GM12878 (cell line): ENCODE results near the gene MLPH. TPM values are rescaled to one million over a fixed set of nuclear protein-coding genes. Genes with fewer than 3 reads are reported as not detected.

Experiments used
- ATAC-seq: fragments of 200-7000 bp; cut with Tn5 transposase; 3 replicates; pipeline ENCODE4 v1.9.1; 2020; ENCODE audit warnings: mild to moderate bottlenecking, moderate library complexity
- BruUV-seq: library from RNA; stranded (reverse); fragments of 400-500 nt; replicated peaks from 2 replicates; lab custom pipeline; 2021; lab: Mats Ljungman, UMichigan
- CTCF ChIA-PET: fragments of 300-600 bp; sonication (Branson Sonifier 250); formaldehyde crosslinking; extraction: SDS; loops from one replicate; lab custom pipeline; 2021; ENCODE audit warnings: inconsistent platforms; lab: Yijun Ruan, JAX
- POLR2A ChIA-PET: fragments of 350-600 bp; formaldehyde crosslinking; extraction: SDS; loops from one replicate; lab custom pipeline; 2021; ENCODE audit warnings: inconsistent platforms; lab: Charles Lee
- RAD21 ChIA-PET: fragments of 300-600 bp; sonication (Branson Sonifier 250); formaldehyde crosslinking; loops from one replicate; lab custom pipeline; 2023; ENCODE audit warnings: antibody characterized with exemption; ENCODE audit not compliant: unreplicated experiment; lab: Charles Lee
- SMC1A ChIA-PET: fragments of 300-600 bp; sonication (Branson Sonifier 250); formaldehyde crosslinking; loops from one replicate; lab custom pipeline; 2023; ENCODE audit not compliant: unreplicated experiment, uncharacterized antibody; lab: Charles Lee
- DNase-seq: peaks from one replicate; pipeline ENCODE4 v3.0.0-alpha.2; 2011; ENCODE audit warnings: low read depth, low spot score
- FAIRE-seq: peaks from 3 replicates; lab custom pipeline; 2011; peaks lifted over from hg19 to GRCh38; lab: Jason Lieb, UNC
- H2AFZ ChIP-seq: 2 replicates; pipeline ENCODE4 v1.6.0; 2011; ENCODE audit warnings: low read depth, low read length, control low read depth; ENCODE audit not compliant: control insufficient read depth
- H3K27ac ChIP-seq: 2 replicates; pipeline ENCODE4 v1.5.1; 2011; ENCODE audit warnings: control low read depth; ENCODE audit not compliant: control insufficient read depth, insufficient read depth
- H3K27me3 ChIP-seq, 2 experiments: replicated peaks in 1 of 2; 2 replicates each; pipeline versions ENCODE4 v1.6.0 to v1.6.1; 2011; ENCODE audit warnings: low read length in 1 of 2; ENCODE audit not compliant: control insufficient read depth in 2 of 2, insufficient read depth in 2 of 2
- H3K36me3 ChIP-seq, 2 experiments: 2 replicates each; pipeline ENCODE4 v1.5.1; 2011; ENCODE audit warnings: low read length in 1 of 2; ENCODE audit not compliant: control insufficient read depth in 2 of 2, insufficient read depth in 2 of 2
- H3K4me1 ChIP-seq: 2 replicates; pipeline ENCODE4 v1.6.1; 2011; ENCODE audit warnings: mild to moderate bottlenecking, low read length, moderate library complexity, mixed read lengths; ENCODE audit not compliant: control insufficient read depth, insufficient read depth
- H3K4me2 ChIP-seq: 2 replicates; pipeline ENCODE4 v1.6.0; 2011; ENCODE audit warnings: control low read depth; ENCODE audit not compliant: control insufficient read depth, insufficient read depth
- H3K4me3 ChIP-seq: fragments of 200-600 bp; sonication (generic); 2 replicates; pipeline ENCODE4 v1.5.1; 2016
- H3K79me2 ChIP-seq: 2 replicates; pipeline ENCODE4 v1.6.0; 2011; ENCODE audit warnings: low read length; ENCODE audit not compliant: control insufficient read depth, insufficient read depth
- H3K9ac ChIP-seq: 2 replicates; pipeline ENCODE4 v1.8.0; 2011; ENCODE audit warnings: low read length, control low read depth, mixed read lengths; ENCODE audit not compliant: control insufficient read depth, insufficient read depth
- H3K9me3 ChIP-seq: replicated peaks from 3 replicates; pipeline ENCODE4 v1.5.1; 2011; ENCODE audit warnings: mild to moderate bottlenecking, low read length; ENCODE audit not compliant: control insufficient read depth, insufficient read depth
- H4K20me1 ChIP-seq: 2 replicates; pipeline ENCODE4 v1.6.0; 2011; ENCODE audit not compliant: control insufficient read depth, insufficient read depth
- CREM ChIP-seq: IDR thresholded peaks from 2 replicates; pipeline ENCODE4 v1.6.1; 2014; ENCODE audit warnings: antibody characterized with exemption, low read depth
- IKZF1 ChIP-seq: fragments of 450-650 bp; conservative IDR thresholded peaks from 2 replicates; pipeline ENCODE4 v1.6.1; 2017; ENCODE audit warnings: antibody characterized with exemption, mild to moderate bottlenecking
- NFYA ChIP-seq: IDR thresholded peaks from 2 replicates; pipeline ENCODE4 v1.6.1; 2011; ENCODE audit warnings: low read depth, mild to moderate bottlenecking, low read length, improper control_type of control experiment, borderline replicate concordance
- PAX5 ChIP-seq: IDR thresholded peaks from 2 replicates; pipeline ENCODE4 v1.6.1; 2011; ENCODE audit warnings: low read depth, low read length, borderline replicate concordance
- RAD51 ChIP-seq: fragments of 450-650 bp; IDR thresholded peaks from 2 replicates; pipeline ENCODE4 v1.6.1; 2016; ENCODE audit warnings: moderate library complexity, mild to moderate bottlenecking, inconsistent platforms
- SREBF1 ChIP-seq: IDR thresholded peaks from 2 replicates; pipeline ENCODE4 v1.6.1; 2012; ENCODE audit warnings: mild to moderate bottlenecking, low read length
- TCF7 ChIP-seq: IDR thresholded peaks from 2 replicates; pipeline ENCODE4 v1.6.1; 2014; ENCODE audit warnings: antibody characterized with exemption, borderline replicate concordance
- ZBTB4 ChIP-seq: fragments of 450-650 bp; formaldehyde crosslinking; IDR thresholded peaks from 2 replicates; pipeline ENCODE4 v1.4.0; 2022; ENCODE audit warnings: mild to moderate bottlenecking, moderate library complexity
- WGBS: methylation state at CpG from one replicate; pipeline ENCODE4 v1.1.6; 2016; ENCODE audit warnings: low lambda C conversion rate; ENCODE audit not compliant: insufficient replicate concordance, insufficient coverage; ENCODE audit errors: missing lambda C conversion rate; 5-methylcytosine and 5-hydroxymethylcytosine counted together
- in situ Hi-C: fragments of 300-500 bp; cut with MboI; formaldehyde crosslinking; loops from 9 replicates; pipeline ENCODE4 v1.14.3; 2018; ENCODE audit warnings: mixed read lengths
- intact Hi-C: fragments of 100-400 bp; cut with micrococcal nuclease; formaldehyde crosslinking; loops from one replicate; pipeline ENCODE4 v1.14.2; 2022; ENCODE audit not compliant: unreplicated experiment
- polyA plus RNA-seq, 11 experiments: library from polyadenylated mRNA; depleted of rRNA in 4 of 11; unstranded in 6 of 11; stranded (reverse) in 5 of 11; fragments of >200 nt; fragmentation: Nextera tagmentation in 4 of 11; fragmentation: Illumina TruSeq in 1 of 11; extraction: Ambion mirVana in 4 of 11; extraction: Trizol in 1 of 11; gene quantifications; 1 replicate in 1 of 11; 2 replicates in 10 of 11; pipeline versions ENCODE4 v1.2.1 to v1.2.3, GENCODE V29; 2011 to 2016; ENCODE audit warnings: inconsistent platforms in 2 of 11, missing spikeins in 2 of 11, low read depth in 1 of 11
- total RNA-seq, 4 experiments: library from RNA; depleted of rRNA in 3 of 4; stranded (reverse); fragments of >200 nt in 3 of 4; fragmentation: Illumina TruSeq in 1 of 4; extraction: Trizol in 1 of 4; gene quantifications; 2 replicates each; pipeline versions ENCODE4 v1.2.1 to v1.2.3, GENCODE V29; 2013 to 2021
- TF ChIP-seq, protein P1 (sequence below): fragments of 450-650 bp; IDR thresholded peaks from 2 replicates; pipeline ENCODE4 v1.6.1; 2017; ENCODE audit warnings: borderline replicate concordance
- TF ChIP-seq, protein P2 (sequence below): IDR thresholded peaks from 2 replicates; pipeline ENCODE4 v1.6.1; 2012; ENCODE audit warnings: low read depth, low read length, improper control_type of control experiment

The MLPH gene
- total and polyA plus RNA-seq, 10 of the 15 experiments (the other 5 are each of a cell fraction or from before 2014, with no cell fraction given): 0.16 to 0.85 TPM; not detected in 8

DNA sequence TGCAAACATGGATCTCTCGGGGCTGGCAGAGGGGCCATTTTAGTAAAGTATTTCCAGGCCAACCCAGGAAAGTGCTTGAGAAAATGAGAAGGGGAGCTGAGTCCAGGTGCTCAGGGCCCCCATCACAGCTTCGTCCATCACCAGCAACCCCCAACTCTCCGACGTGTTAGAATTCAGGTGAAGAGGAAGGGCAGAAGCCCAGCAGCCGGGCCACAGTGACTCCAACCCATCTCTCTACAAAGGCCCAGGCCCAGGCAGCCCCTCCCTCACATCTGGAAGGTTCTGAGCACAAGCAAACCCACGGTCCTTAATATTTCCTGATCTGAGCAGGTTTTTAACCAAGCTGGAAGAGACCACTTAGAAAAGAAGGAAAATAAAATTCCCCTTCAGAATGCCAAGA lies 38.4 kb upstream of the MLPH start (continued):
- TF ChIP-seq ZBTB4 (CRISPR knock-in tag) (no peak), CREM (no peak)

- CTCF ChIA-PET: interaction anchor here (0.8 to 1.3 kb wide), 2 partner anchors 9 to 39 kb away, joined by 3 read pairs; no protein-coding TSS in a partner anchor
- Histone ChIP-seq H4K20me1 (no peaks in the 10 kb centered on the region), H3K27ac (no peak overlapping the region), H3K4me2 (no peak overlapping the region), H3K79me2 (no peaks in the 10 kb centered on the region), H3K36me3 (no peaks in the 10 kb centered on the region), H3K9me3 (no peaks in the 10 kb centered on the region; the same call in 1 of the 3 replicates), H3K27me3 (no peaks in the 10 kb centered on the region), H3K9ac (no peak overlapping the region), H3K4me3 (no peak overlapping the region), H2AFZ (no peak overlapping the region), H3K4me1 (no peaks in the 10 kb centered on the region)
- in situ Hi-C loops: no loop called here
- POLR2A ChIA-PET: no interaction called here
- WGBS: 51% methylated on average over 13 of the region's 13 CpGs
- no peak for FAIRE-seq
- no peak for DNase-seq
- intact Hi-C loops: no loop called here
- no TSS peak for BruUV-seq
- no peak for ATAC-seq
- SMC1A ChIA-PET: no interaction called here
- RAD21 ChIA-PET: no interaction called here
- TF ChIP-seq TCF7: no peak
- TF ChIP-seq SREBF1: no peak
- no peak for TF ChIP-seq IKZF1
- TF ChIP-seq, protein P1, sequence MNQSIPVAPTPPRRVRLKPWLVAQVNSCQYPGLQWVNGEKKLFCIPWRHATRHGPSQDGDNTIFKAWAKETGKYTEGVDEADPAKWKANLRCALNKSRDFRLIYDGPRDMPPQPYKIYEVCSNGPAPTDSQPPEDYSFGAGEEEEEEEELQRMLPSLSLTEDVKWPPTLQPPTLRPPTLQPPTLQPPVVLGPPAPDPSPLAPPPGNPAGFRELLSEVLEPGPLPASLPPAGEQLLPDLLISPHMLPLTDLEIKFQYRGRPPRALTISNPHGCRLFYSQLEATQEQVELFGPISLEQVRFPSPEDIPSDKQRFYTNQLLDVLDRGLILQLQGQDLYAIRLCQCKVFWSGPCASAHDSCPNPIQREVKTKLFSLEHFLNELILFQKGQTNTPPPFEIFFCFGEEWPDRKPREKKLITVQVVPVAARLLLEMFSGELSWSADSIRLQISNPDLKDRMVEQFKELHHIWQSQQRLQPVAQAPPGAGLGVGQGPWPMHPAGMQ: no peak
- TF ChIP-seq, protein P2, sequence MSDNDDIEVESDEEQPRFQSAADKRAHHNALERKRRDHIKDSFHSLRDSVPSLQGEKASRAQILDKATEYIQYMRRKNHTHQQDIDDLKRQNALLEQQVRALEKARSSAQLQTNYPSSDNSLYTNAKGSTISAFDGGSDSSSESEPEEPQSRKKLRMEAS: no peak
- no peak for TF ChIP-seq RAD51
- no peak for TF ChIP-seq PAX5
- TF ChIP-seq NFYA: no peak
These were observed 37.7 kb upstream of the MLPH start for GRCh38 chr2:237449193-237449881.
